ENCODE measurements around the gene PPP2R2D.
A peak's percentile ranks its signal among the peaks of the same experiment; 100 is the strongest.

Gene PPP2R2D

GRCh38 chr10:131961047-131961776 lies 60.4 kb downstream of the PPP2R2D start:
- Mint-ChIP-seq H3K4me1 (peaks cover 0 to 1% of the 10 kb centered on the region in 2 donors), H3K4me3 (no peak overlapping the region), H3K27ac (no peak overlapping the region), H3K9me3 (no peaks in the 10 kb centered on the region), H3K27me3 (no peaks in the 10 kb centered on the region), H3K36me3 (peaks cover 26 to 50% of the 10 kb centered on the region in 2 donors)
- ATAC-seq (replicated peaks) = peak in 1 of 2 donors; percentile 23
- no peak for DNase-seq

- no peaks in the 10 kb centered on the region for H3K27me3 Mint-ChIP-seq
- DNase-seq = no peak
- H3K4me1 Mint-ChIP-seq = peaks cover 0 to 1% of the 10 kb centered on the region in 2 donors
- H3K27ac Mint-ChIP-seq = no peak overlapping the region
- no peak overlapping the region for H3K4me3 Mint-ChIP-seq
- H3K9me3 Mint-ChIP-seq = no peaks in the 10 kb centered on the region
- ATAC-seq (replicated peaks) = no peak
- peaks cover 28 to 42% of the 10 kb centered on the region in 2 donors for H3K36me3 Mint-ChIP-seq
These were observed 61.2 kb downstream of the PPP2R2D start for GRCh38 chr10:131961777-131962662.

- H3K36me3 Mint-ChIP-seq = peaks cover 20 to 29% of the 10 kb centered on the region in 2 donors
- no peaks in the 10 kb centered on the region for H3K4me1 Mint-ChIP-seq
- peak overlapping the region; percentile 42 for H3K27ac Mint-ChIP-seq
- H3K27me3 Mint-ChIP-seq = no peaks in the 10 kb centered on the region
- H3K4me3 Mint-ChIP-seq = no peak overlapping the region
- no peak for ATAC-seq (replicated peaks)
- H3K9me3 Mint-ChIP-seq = no peaks in the 10 kb centered on the region
- DNase-seq = no peak
These were observed 62.5 kb downstream of the PPP2R2D start for GRCh38 chr10:131963350-131963749.

- Mint-ChIP-seq H3K27me3 (no peaks in the 10 kb centered on the region), H3K4me1 (no peaks in the 10 kb centered on the region), H3K27ac (no peak overlapping the region), H3K36me3 (peaks cover 19 to 29% of the 10 kb centered on the region in 2 donors), H3K9me3 (no peaks in the 10 kb centered on the region), H3K4me3 (no peak overlapping the region)
- DNase-seq (no peak), ATAC-seq (replicated peaks) (no peak)
These were observed 63.0 kb downstream of the PPP2R2D start for GRCh38 chr10:131963811-131964210.

- Mint-ChIP-seq H3K4me3 (no peak overlapping the region), H3K27me3 (no peaks in the 10 kb centered on the region), H3K9me3 (no peaks in the 10 kb centered on the region), H3K4me1 (no peaks in the 10 kb centered on the region), H3K27ac (no peak overlapping the region), H3K36me3 (peaks cover 22 to 30% of the 10 kb centered on the region in 2 donors)
- DNase-seq (no peak), ATAC-seq (replicated peaks) (no peak)
These were observed 63.5 kb downstream of the PPP2R2D start for GRCh38 chr10:131964298-131964697.

GRCh38 chr10:131968949-131969348 lies 68.1 kb downstream of the PPP2R2D start:
- no peak overlapping the region for H3K27ac Mint-ChIP-seq
- H3K4me3 Mint-ChIP-seq = no peak overlapping the region
- peaks cover 0 to 5% of the 10 kb centered on the region in 2 donors for H3K4me1 Mint-ChIP-seq
- no peak for DNase-seq
- peaks cover 0 to 1% of the 10 kb centered on the region in 2 donors for H3K9me3 Mint-ChIP-seq
- no peaks in the 10 kb centered on the region for H3K27me3 Mint-ChIP-seq
- peaks cover 32 to 38% of the 10 kb centered on the region in 2 donors for H3K36me3 Mint-ChIP-seq
- ATAC-seq (replicated peaks) = no peak

GRCh38 chr10:131970946-131971345 lies 70.1 kb downstream of the PPP2R2D start:
- Mint-ChIP-seq H3K4me1 (peaks cover 0 to 9% of the 10 kb centered on the region in 2 donors), H3K36me3 (peaks cover 32 to 38% of the 10 kb centered on the region in 2 donors), H3K4me3 (no peak overlapping the region), H3K9me3 (peaks cover 0 to 2% of the 10 kb centered on the region in 2 donors), H3K27me3 (no peaks in the 10 kb centered on the region), H3K27ac (no peak overlapping the region)
- no peak for DNase-seq
- no peak for ATAC-seq (replicated peaks)

GRCh38 chr10:131971591-131971990 lies 70.8 kb downstream of the PPP2R2D start:
- Mint-ChIP-seq H3K27me3 (no peaks in the 10 kb centered on the region), H3K4me3 (no peak overlapping the region), H3K27ac (no peak overlapping the region), H3K4me1 (peaks cover 3 to 12% of the 10 kb centered on the region in 2 donors), H3K9me3 (peaks cover 0 to 2% of the 10 kb centered on the region in 2 donors), H3K36me3 (peaks cover 29 to 37% of the 10 kb centered on the region in 2 donors)
- no peak for ATAC-seq (replicated peaks)
- no peak for DNase-seq

GRCh38 chr10:131972474-131973071 lies 71.8 kb downstream of the PPP2R2D start:
- ATAC-seq (replicated peaks) = peak; percentile 19 to 33
- peak overlapping the region; percentile 26 for H3K27ac Mint-ChIP-seq
- H3K4me1 Mint-ChIP-seq = peaks cover 5 to 13% of the 10 kb centered on the region in 2 donors
- no peak overlapping the region for H3K4me3 Mint-ChIP-seq
- no peak for DNase-seq
- H3K36me3 Mint-ChIP-seq = peaks cover 27 to 37% of the 10 kb centered on the region in 2 donors
- no peaks in the 10 kb centered on the region for H3K27me3 Mint-ChIP-seq
- peaks cover 0 to 2% of the 10 kb centered on the region in 2 donors for H3K9me3 Mint-ChIP-seq

GRCh38 chr10:131973160-131973951 lies 72.5 kb downstream of the PPP2R2D start:
- Mint-ChIP-seq H3K27ac (peak overlapping the region; percentile 26), H3K27me3 (no peaks in the 10 kb centered on the region), H3K9me3 (peaks cover 0 to 2% of the 10 kb centered on the region in 2 donors), H3K4me1 (peaks cover 5 to 13% of the 10 kb centered on the region in 2 donors), H3K36me3 (peaks cover 27 to 37% of the 10 kb centered on the region in 2 donors), H3K4me3 (no peak overlapping the region)
- ATAC-seq (replicated peaks) (no peak), DNase-seq (no peak)

- no peak for ATAC-seq (replicated peaks)
- Mint-ChIP-seq H3K9me3 (peaks cover 0 to 2% of the 10 kb centered on the region in 2 donors), H3K4me3 (no peak overlapping the region), H3K27ac (no peak overlapping the region), H3K27me3 (peaks cover 0 to under 1% of the 10 kb centered on the region in 2 donors), H3K36me3 (peaks cover 22 to 30% of the 10 kb centered on the region in 2 donors), H3K4me1 (peaks cover 11 to 17% of the 10 kb centered on the region in 2 donors)
- no peak for DNase-seq
These were observed 73.4 kb downstream of the PPP2R2D start for GRCh38 chr10:131974034-131974817.

- H3K4me1 Mint-ChIP-seq = peaks cover 19 to 23% of the 10 kb centered on the region in 2 donors
- H3K9me3 Mint-ChIP-seq = peaks cover 0 to 2% of the 10 kb centered on the region in 2 donors
- H3K4me3 Mint-ChIP-seq = no peak overlapping the region
These were observed 74.2 kb downstream of the PPP2R2D start for GRCh38 chr10:131975003-131975402.

GRCh38 chr10:131975796-131976195 lies 75.0 kb downstream of the PPP2R2D start:
- Mint-ChIP-seq H3K36me3 (peaks cover 12 to 23% of the 10 kb centered on the region in 2 donors), H3K4me1 (peaks cover 24 to 25% of the 10 kb centered on the region in 2 donors), H3K27me3 (peaks cover 0 to 14% of the 10 kb centered on the region in 2 donors), H3K9me3 (peaks cover 0 to 2% of the 10 kb centered on the region in 2 donors), H3K27ac (peak overlapping the region; percentile 37), H3K4me3 (no peak overlapping the region)
- ATAC-seq (replicated peaks) (no peak), DNase-seq (no peak)

More at GRCh38 chr10:131975003-131975402, 74.2 kb downstream of the PPP2R2D start:
- ATAC-seq (replicated peaks) (no peak), DNase-seq (no peak)
- no peak overlapping the region for H3K27ac Mint-ChIP-seq
- H3K27me3 Mint-ChIP-seq = peaks cover 0 to 9% of the 10 kb centered on the region in 2 donors
- peaks cover 19 to 29% of the 10 kb centered on the region in 2 donors for H3K36me3 Mint-ChIP-seq
